Activated CD8-positive, alpha-beta T cell treated with anti-CD3 and anti-CD28 coated beads for 36 hours (primary cell): ENCODE data around the gene XAGE2. TPM values are rescaled to one million over a fixed set of nuclear protein-coding genes. Genes with fewer than 3 reads are reported as not detected.

Experiments used
- ATAC-seq: fragments of 200-7000 bp; cut with Tn5 transposase; one replicate; pipeline ENCODE4 v1.10.0; 2021; ENCODE audit warnings: mild to moderate bottlenecking, moderate library complexity
- CTCF ChIA-PET: fragments of 350-600 bp; sonication (Branson Sonifier 250); formaldehyde crosslinking; loops from one replicate; lab custom pipeline; 2021; ENCODE audit warnings: antibody characterized with exemption; lab: Charles Lee
- POLR2A ChIA-PET: fragments of 350-600 bp; sonication (Branson Sonifier 250); formaldehyde crosslinking; loops from one replicate; lab custom pipeline; 2021; ENCODE audit warnings: antibody characterized with exemption; lab: Charles Lee
- DNase-seq: peaks from one replicate; pipeline ENCODE4 v3.0.0-alpha.2; 2020
- H3K27ac Mint-ChIP-seq: one replicate; pipeline ENCODE4 v1.8.0; 2021; ENCODE audit warnings: mild to moderate bottlenecking, mixed read lengths
- H3K27me3 Mint-ChIP-seq: one replicate; pipeline ENCODE4 v1.8.0; 2021; ENCODE audit warnings: mixed read lengths
- H3K36me3 Mint-ChIP-seq: one replicate; pipeline ENCODE4 v1.8.0; 2021; ENCODE audit warnings: low read depth, mixed read lengths
- H3K4me1 Mint-ChIP-seq: one replicate; pipeline ENCODE4 v1.8.0; 2021; ENCODE audit warnings: low read depth, mixed read lengths
- H3K4me3 Mint-ChIP-seq: one replicate; pipeline ENCODE4 v1.8.0; 2021; ENCODE audit warnings: mild to moderate bottlenecking, moderate library complexity, mixed read lengths
- H3K9me3 Mint-ChIP-seq: one replicate; pipeline ENCODE4 v1.8.0; 2021; ENCODE audit warnings: mixed read lengths
- CTCF ChIP-seq: fragments of 200-600 bp; IDR thresholded peaks from one replicate; pipeline ENCODE4 v1.8.0; 2022; ENCODE audit warnings: antibody characterized with exemption, mild to moderate bottlenecking
- intact Hi-C: fragments of 100-400 bp; cut with micrococcal nuclease; formaldehyde crosslinking; loops from one replicate; pipeline ENCODE4 v1.10.0; 2022
- total RNA-seq, 2 experiments: library from RNA; stranded (reverse); gene quantifications; one replicate each; pipeline ENCODE4 v1.2.3, GENCODE V29; 2021

XAGE2 gene
- total RNA-seq, 2 experiments from 2014 or later: not detected

- ATAC-seq (no peak), DNase-seq (no peak)
- Mint-ChIP-seq H3K27ac (no peak overlapping the region), H3K4me3 (no peak overlapping the region), H3K4me1 (no peaks in the 10 kb centered on the region), H3K36me3 (no peaks in the 10 kb centered on the region), H3K27me3 (peaks cover 2% of the 10 kb centered on the region), H3K9me3 (no peaks in the 10 kb centered on the region)
- POLR2A ChIA-PET: no interaction called here
- no peak for TF ChIP-seq CTCF
- CTCF ChIA-PET: no interaction called here
- intact Hi-C loops: no loop called here
Measured at GRCh38 chrX:52359614-52360232, 9.1 kb upstream of the XAGE2 start.

GRCh38 chrX:52361941-52362340 lies 6.9 kb upstream of the XAGE2 start:
- Mint-ChIP-seq H3K27me3 (peaks cover 2% of the 10 kb centered on the region), H3K36me3 (no peaks in the 10 kb centered on the region), H3K4me3 (no peak overlapping the region), H3K9me3 (no peaks in the 10 kb centered on the region), H3K27ac (no peak overlapping the region), H3K4me1 (no peaks in the 10 kb centered on the region)
- no peak for ATAC-seq
- ChIA-PET CTCF (no interaction called here), POLR2A (no interaction called here)
- DNase-seq: no peak
- intact Hi-C loops: no loop called here
- TF ChIP-seq CTCF: no peak

GRCh38 chrX:52363247-52363883 lies 5.5 kb upstream of the XAGE2 start:
- TF ChIP-seq CTCF: no peak
- DNase-seq (no peak), ATAC-seq (no peak)
- Mint-ChIP-seq H3K27ac (no peak overlapping the region), H3K27me3 (peaks cover 2% of the 10 kb centered on the region), H3K4me1 (no peaks in the 10 kb centered on the region), H3K4me3 (no peak overlapping the region), H3K9me3 (peaks cover 2% of the 10 kb centered on the region), H3K36me3 (no peaks in the 10 kb centered on the region)
- intact Hi-C loops: no loop called here
- ChIA-PET POLR2A (no interaction called here), CTCF (no interaction called here)

- no peaks in the 10 kb centered on the region for H3K9me3 Mint-ChIP-seq
- no peak overlapping the region for H3K27ac Mint-ChIP-seq
- H3K4me1 Mint-ChIP-seq: no peaks in the 10 kb centered on the region
- DNase-seq: no peak
- ChIA-PET POLR2A (no interaction called here), CTCF (no interaction called here)
- peaks cover 4% of the 10 kb centered on the region for H3K27me3 Mint-ChIP-seq
- intact Hi-C loops: no loop called here
- no peaks in the 10 kb centered on the region for H3K36me3 Mint-ChIP-seq
- no peak for TF ChIP-seq CTCF
- no peak for ATAC-seq
- no peak overlapping the region for H3K4me3 Mint-ChIP-seq
Measured at GRCh38 chrX:52378870-52379269, 10.0 kb downstream of the XAGE2 start.

GRCh38 chrX:52380993-52381392 lies 12.2 kb downstream of the XAGE2 start:
- no peak overlapping the region for H3K4me3 Mint-ChIP-seq
- H3K4me1 Mint-ChIP-seq: no peaks in the 10 kb centered on the region
- no peaks in the 10 kb centered on the region for H3K9me3 Mint-ChIP-seq
- intact Hi-C loops: no loop called here
- ATAC-seq (no peak), DNase-seq (no peak)
- H3K36me3 Mint-ChIP-seq: no peaks in the 10 kb centered on the region
- H3K27me3 Mint-ChIP-seq: peaks cover 4% of the 10 kb centered on the region
- POLR2A ChIA-PET: no interaction called here
- no peak overlapping the region for H3K27ac Mint-ChIP-seq
- TF ChIP-seq CTCF: no peak
- CTCF ChIA-PET: no interaction called here
